Measurements from ENCODE around the gene TUBD1. TPM values are rescaled to one million over a fixed set of nuclear protein-coding genes. Genes with fewer than 3 reads are reported as not detected.
"Not testable (repeated sequence)": the region's sequence is repeated elsewhere in the genome, so short reads cannot be mapped to it uniquely, and the experiment has no call there.

TUBD1 gene
- polyA plus RNA-seq (ENCODE audit: insufficient read length in 3 of 3): 10 to 100 TPM; 18.3 to 25.6 (median 20.9) TPM
- long read RNA-seq, donor 1, partial matches to known transcripts: 0 of 1 reads
- long read RNA-seq, donor 1, other reads (novel, unspliced or antisense): 0 of 1 reads
- long read RNA-seq, donor 2, partial matches to known transcripts: 0 of 2 reads
- long read RNA-seq, donor 2, other reads (novel, unspliced or antisense): 0 of 2 reads
- long read RNA-seq, donor 3, partial matches to known transcripts: 0 of 1 reads
- long read RNA-seq, donor 3, other reads (novel, unspliced or antisense): 0 of 1 reads
- long read RNA-seq, donor 4, partial matches to known transcripts: 0 of 1 reads
- long read RNA-seq, donor 4, other reads (novel, unspliced or antisense): 0 of 1 reads
- long read RNA-seq, donor 5: 0 reads
- long read RNA-seq, donor 6, partial matches to known transcripts: 0 of 1 reads
- long read RNA-seq, donor 6, other reads (novel, unspliced or antisense): 0 of 1 reads
- long read RNA-seq, donor 7, transcript TUBD1-201 (9 exons, 2,490 nt): major isoform, 5 of 6 reads
- long read RNA-seq, donor 7, partial matches to known transcripts: 0 of 6 reads
- long read RNA-seq, donor 7, other reads (novel, unspliced or antisense): 0 of 6 reads
- long read RNA-seq, donor 8: 0 reads
- long read RNA-seq, donor 9, partial matches to known transcripts: 0 of 1 reads
- long read RNA-seq, donor 9, other reads (novel, unspliced or antisense): 0 of 1 reads
- long read RNA-seq, donor 10, partial matches to known transcripts: 0 of 1 reads
- long read RNA-seq, donor 10, other reads (novel, unspliced or antisense): 0 of 1 reads
- long read RNA-seq, donor 11, partial matches to known transcripts: 0 of 1 reads
- long read RNA-seq, donor 11, other reads (novel, unspliced or antisense): 0 of 1 reads
- long read RNA-seq, donor 12, partial matches to known transcripts: 0 of 1 reads
- long read RNA-seq, donor 12, other reads (novel, unspliced or antisense): 0 of 1 reads
- long read RNA-seq, donor 13: 0 reads
- long read RNA-seq, donor 14, partial matches to known transcripts: 0 of 1 reads
- long read RNA-seq, donor 14, other reads (novel, unspliced or antisense): 0 of 1 reads
- long read RNA-seq, donor 15: 0 reads
- long read RNA-seq, donor 16, partial matches to known transcripts: 7 of 10 reads
- long read RNA-seq, donor 16, other reads (novel, unspliced or antisense): 0 of 10 reads

GRCh38 chr17:59892924-59893675 is at the start of gene TUBD1, which contains the start of gene RPS6KB1:
Gene TUBD1, minus strand, starts transcription at chr17:59892943. Its CDS starts 1,941 bp downstream, at chr17:59891002.
Gene RPS6KB1, plus strand, starts transcription at chr17:59893121. Its CDS starts 64 bp downstream, at chr17:59893185.
- peak; percentile 97 to 100 (median 98) for DNase-seq (ENCODE audit: extremely low read depth in 1 of 11, low read depth in 9 of 11, low spot score in 4 of 11)

- DNase-seq (ENCODE audit: extremely low read depth in 1 of 11, low read depth in 9 of 11, low spot score in 4 of 11): no peak
Measured at GRCh38 chr17:59941131-59941530, 48.4 kb upstream of the TUBD1 start.

GRCh38 chr17:59940697-59941096 is 48.0 kb upstream of the TUBD1 start:
- not testable (repeated sequence) for DNase-seq (ENCODE audit: extremely low read depth in 1 of 11, low read depth in 9 of 11, low spot score in 4 of 11)

- not testable (repeated sequence) for DNase-seq (ENCODE audit: extremely low read depth in 1 of 11, low read depth in 9 of 11, low spot score in 4 of 11)
Measured at GRCh38 chr17:59933317-59933716, 40.6 kb upstream of the TUBD1 start.

GRCh38 chr17:59930768-59931167 is 38.0 kb upstream of the TUBD1 start:
- DNase-seq (ENCODE audit: extremely low read depth in 1 of 11, low read depth in 9 of 11, low spot score in 4 of 11): not testable (repeated sequence)

GRCh38 chr17:59930121-59930520 is 37.4 kb upstream of the TUBD1 start:
- DNase-seq (ENCODE audit: extremely low read depth in 1 of 11, low read depth in 9 of 11, low spot score in 4 of 11): not testable (repeated sequence)

- DNase-seq (ENCODE audit: extremely low read depth in 1 of 11, low read depth in 9 of 11, low spot score in 4 of 11): not testable (repeated sequence)
Measured at GRCh38 chr17:59920637-59921036, 27.9 kb upstream of the TUBD1 start.

- no peak for DNase-seq (ENCODE audit: extremely low read depth in 1 of 11, low read depth in 9 of 11, low spot score in 4 of 11)
Measured at GRCh38 chr17:59916446-59916845, 23.7 kb upstream of the TUBD1 start.

- DNase-seq (ENCODE audit: extremely low read depth in 1 of 11, low read depth in 9 of 11, low spot score in 4 of 11): peak in 6 of 11 donors; percentile 12 to 37 (median 24)
Measured at GRCh38 chr17:59914274-59914854, 21.6 kb upstream of the TUBD1 start.

GRCh38 chr17:59907467-59907866 is 14.7 kb upstream of the TUBD1 start:
- DNase-seq (ENCODE audit: extremely low read depth in 1 of 11, low read depth in 9 of 11, low spot score in 4 of 11): no peak

GRCh38 chr17:59903455-59903854 is 10.7 kb upstream of the TUBD1 start:
- no peak for DNase-seq (ENCODE audit: extremely low read depth in 1 of 11, low read depth in 9 of 11, low spot score in 4 of 11)

GRCh38 chr17:59901604-59902003 is 8.9 kb upstream of the TUBD1 start:
- DNase-seq (ENCODE audit: extremely low read depth in 1 of 11, low read depth in 9 of 11, low spot score in 4 of 11): no peak

- no peak for DNase-seq (ENCODE audit: extremely low read depth in 1 of 11, low read depth in 9 of 11, low spot score in 4 of 11)
Measured at GRCh38 chr17:59899099-59899498, 6.4 kb upstream of the TUBD1 start.

- DNase-seq (ENCODE audit: extremely low read depth in 1 of 11, low read depth in 9 of 11, low spot score in 4 of 11): no peak
Measured at GRCh38 chr17:59897090-59897489, 4.3 kb upstream of the TUBD1 start.

- peak in 8 of 11 donors; percentile 21 to 51 (median 36) for DNase-seq (ENCODE audit: extremely low read depth in 1 of 11, low read depth in 9 of 11, low spot score in 4 of 11)
Measured at GRCh38 chr17:59893676-59894100, 945 bp upstream of the TUBD1 start.

GRCh38 chr17:59892251-59892923 is 356 bp downstream of the TUBD1 start:
- peak in 3 of 11 donors; percentile 0 to 15 (median 3) for DNase-seq (ENCODE audit: extremely low read depth in 1 of 11, low read depth in 9 of 11, low spot score in 4 of 11)

- no peak for DNase-seq (ENCODE audit: extremely low read depth in 1 of 11, low read depth in 9 of 11, low spot score in 4 of 11)
Measured at GRCh38 chr17:59890720-59891119, 2.0 kb downstream of the TUBD1 start.
